Psoas muscle (tissue), 8 donors: ENCODE data around the gene LGALSL. TPM values are rescaled to one million over a fixed set of nuclear protein-coding genes. Genes with fewer than 3 reads are reported as not detected.

Source experiments
- ATAC-seq, 4 donors: fragments of 200-7000 bp; cut with Tn5 transposase; one replicate each; pipeline ENCODE4 v1.9.1; 2020; ENCODE audit warnings: moderate library complexity in 3 of 4, mild to moderate bottlenecking in 2 of 4
- DNase-seq, 2 donors: peaks; one replicate each; pipeline ENCODE4 v3.0.0-alpha.2; 2020
- H3K27ac ChIP-seq: fragments of 200-600 bp; one replicate; pipeline ENCODE4 v1.8.0; 2022
- H3K27me3 ChIP-seq, 3 donors: fragments of 200-600 bp in 1 of 3; one replicate each; pipeline versions ENCODE4 v1.6.1 to v1.8.0; 2013 to 2022; ENCODE audit warnings: low read length in 2 of 3, mild to moderate bottlenecking in 2 of 3, moderate library complexity in 1 of 3; ENCODE audit not compliant: insufficient read depth in 3 of 3
- H3K36me3 ChIP-seq, 2 donors: fragments of 200-600 bp in 1 of 2; one replicate each; pipeline versions ENCODE4 v1.6.1 to v1.8.0; 2013 to 2022; ENCODE audit warnings: low read depth in 1 of 2, mild to moderate bottlenecking in 1 of 2, moderate library complexity in 1 of 2; ENCODE audit not compliant: insufficient read depth in 1 of 2
- H3K4me1 ChIP-seq: fragments of 200-600 bp; one replicate; pipeline ENCODE4 v1.8.0; 2022
- H3K4me3 ChIP-seq: fragments of 200-600 bp; one replicate; pipeline ENCODE4 v1.8.0; 2022; ENCODE audit warnings: mild to moderate bottlenecking
- H3K9me3 ChIP-seq: fragments of 200-600 bp; one replicate; pipeline ENCODE4 v1.8.0; 2022
- CTCF ChIP-seq: fragments of 200-600 bp; IDR thresholded peaks from one replicate; pipeline ENCODE4 v1.8.0; 2022; ENCODE audit warnings: antibody characterized with exemption
- WGBS, 3 donors: extraction: QIAGEN DNeasy Blood & Tissue Kit; methylation state at CpG; one replicate each; pipeline versions ENCODE4 v1.1.6 to v1.1.7; 2013; 5-methylcytosine and 5-hydroxymethylcytosine counted together
- intact Hi-C, 2 donors: fragments of 100-400 bp; cut with DNase I; formaldehyde crosslinking; loops; one replicate each; pipeline versions ENCODE4 v1.11.0 to v1.14.2; 2022
- polyA plus RNA-seq, 3 donors: library from polyadenylated mRNA; stranded (reverse); fragments of 200-250 nt; gene quantifications; one replicate each; pipeline ENCODE4 v1.2.3, GENCODE V29; 2013
- total RNA-seq, 4 donors: library from RNA; stranded (reverse); fragmentation: NEBNext Ultra II Directional in 2 of 4; extraction: Animal tissue kit (Norgen Biotek cat#: 25700) in 2 of 4; gene quantifications; one replicate each; pipeline versions ENCODE4 v1.2.1 to v1.2.4, GENCODE V29; 2021 to 2023
- donor health status: healthy with polysubstance abuse.
- donor health status: DM: no; HTN: no; CAD: no; lungs with moderate emphysema.
- donor health status: Bipolar disorder and iron deficiency.
- donor health status: healthy.
- donor health status: DM: yes; HTN: yes; CAD: no.
- donor health status: DM: no; HTN: no; CAD: no.
- donor health status: DM: no; HTN: no; CAD: no.
- donor health status: DM: yes; HTN: yes; CAD: no.

The LGALSL gene
- total and polyA plus RNA-seq, 7 donors = 3.6 to 30.9 (median 11.4) TPM

- Histone ChIP-seq H3K27me3 (no peaks in the 10 kb centered on the region), H3K27ac (no peak overlapping the region), H3K4me3 (no peak overlapping the region), H3K36me3 (no peaks in the 10 kb centered on the region), H3K4me1 (peaks cover 8% of the 10 kb centered on the region), H3K9me3 (no peaks in the 10 kb centered on the region)
- 78 to 83% (median 80%) methylated on average over 3 of the region's 3 CpGs for WGBS, 3 donors
- TF ChIP-seq CTCF = no peak
- no peak for DNase-seq
- no peak for ATAC-seq
- intact Hi-C loops = loop anchor here in 1 of 2 donors (10.0 kb wide), 1 partner anchor 437 kb away; no protein-coding TSS in a partner anchor
Measured at GRCh38 chr2:64492272-64492671, 38.3 kb downstream of the LGALSL start.

GRCh38 chr2:64492821-64493220 lies 38.9 kb downstream of the LGALSL start:
- Histone ChIP-seq H3K27me3 (no peaks in the 10 kb centered on the region), H3K4me3 (no peak overlapping the region), H3K9me3 (no peaks in the 10 kb centered on the region), H3K4me1 (peaks cover 8% of the 10 kb centered on the region), H3K27ac (no peak overlapping the region), H3K36me3 (no peaks in the 10 kb centered on the region)
- intact Hi-C loops = loop anchor here in 1 of 2 donors (10.0 kb wide), 1 partner anchor 438 kb away; no protein-coding TSS in a partner anchor
- WGBS, 3 donors = 75 to 88% (median 78%) methylated on average over 3 of the region's 3 CpGs
- no peak for TF ChIP-seq CTCF
- no peak for DNase-seq
- ATAC-seq = no peak

DNA sequence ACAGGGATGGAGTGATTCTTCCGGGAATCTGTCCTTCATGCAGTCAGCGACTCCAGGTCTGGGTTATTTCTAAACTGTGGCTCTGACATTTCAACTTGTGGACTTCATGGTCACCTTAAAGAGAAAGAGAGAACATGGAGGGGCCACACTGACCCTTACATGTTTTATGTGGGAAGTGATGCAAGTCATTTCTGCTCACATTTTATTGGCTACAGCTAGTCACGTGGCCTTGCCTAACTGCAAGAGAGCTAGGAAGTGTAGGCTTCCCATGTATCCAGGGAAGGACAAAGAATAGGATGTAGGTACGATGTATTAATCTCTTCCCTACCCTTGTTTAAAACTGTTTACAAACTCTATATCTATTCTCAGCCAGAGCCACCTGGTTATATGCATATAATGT lies 39.8 kb downstream of the LGALSL start:
- Histone ChIP-seq H3K4me3 (no peak overlapping the region), H3K9me3 (no peaks in the 10 kb centered on the region), H3K4me1 (peaks cover 3% of the 10 kb centered on the region), H3K27me3 (no peaks in the 10 kb centered on the region), H3K36me3 (no peaks in the 10 kb centered on the region), H3K27ac (no peak overlapping the region)
- no peak for TF ChIP-seq CTCF
- DNase-seq (no peak), ATAC-seq (no peak)
- intact Hi-C loops = loop anchor here in 1 of 2 donors (10.0 kb wide), 1 partner anchor 439 kb away; no protein-coding TSS in a partner anchor
- WGBS, 3 donors = 84 to 90% (median 90%) methylated on average over 4 of the region's 4 CpGs

DNA sequence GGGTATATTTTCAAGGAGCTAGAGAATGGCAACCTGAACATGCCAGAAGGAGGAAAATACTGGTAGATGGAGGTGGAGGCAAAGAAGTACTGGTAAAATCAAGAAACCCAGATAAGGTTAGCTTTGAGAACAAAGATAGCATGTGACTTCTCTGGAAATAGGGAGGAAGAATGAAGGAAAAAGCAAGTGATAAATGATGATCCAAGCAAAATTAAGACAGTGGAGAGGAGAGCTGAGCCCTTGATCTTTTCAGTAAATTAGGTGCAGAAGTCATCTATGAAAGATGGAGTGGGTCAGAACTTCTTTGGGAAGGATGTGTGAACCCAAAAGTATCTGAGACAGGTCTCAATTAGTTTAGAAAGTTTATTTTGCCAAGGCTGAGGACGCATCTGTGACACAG lies 44.5 kb downstream of the LGALSL start:
- no peaks in the 10 kb centered on the region for H3K4me1 ChIP-seq
- H3K4me3 ChIP-seq = no peak overlapping the region
- DNase-seq (no peak), ATAC-seq (no peak)
- no peaks in the 10 kb centered on the region for H3K27me3 ChIP-seq
- H3K9me3 ChIP-seq = no peaks in the 10 kb centered on the region
- H3K36me3 ChIP-seq = no peaks in the 10 kb centered on the region
- WGBS, 3 donors = 82 to 94% (median 91%) methylated on average over 1 of the region's 1 CpG
- H3K27ac ChIP-seq = no peak overlapping the region
- intact Hi-C loops = loop anchor here in 1 of 2 donors (10.0 kb wide), 1 partner anchor 444 kb away; no protein-coding TSS in a partner anchor
- no peak for TF ChIP-seq CTCF

DNA sequence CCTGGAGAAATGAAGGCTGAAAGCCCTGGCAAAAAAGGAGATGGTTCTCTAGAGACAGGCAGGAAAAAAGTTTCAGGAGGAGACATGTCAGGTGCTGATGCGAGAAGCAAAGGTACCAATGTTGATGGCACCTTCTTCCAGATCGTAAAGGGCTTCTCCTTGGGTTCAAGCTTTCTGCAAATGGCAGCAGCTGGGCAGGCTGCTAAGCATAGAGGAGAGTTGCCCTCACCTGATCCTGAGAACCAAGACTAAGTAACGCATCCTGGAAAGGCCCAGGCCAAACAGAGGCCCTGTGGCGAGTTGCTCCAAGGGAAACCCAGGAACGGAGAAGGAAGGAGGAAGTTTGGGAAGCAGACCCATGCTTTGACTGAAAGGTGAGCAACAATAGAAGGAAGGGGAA lies 46.6 kb downstream of the LGALSL start:
- no peak for ATAC-seq
- Histone ChIP-seq H3K36me3 (no peaks in the 10 kb centered on the region), H3K27ac (no peak overlapping the region), H3K4me3 (no peak overlapping the region), H3K9me3 (no peaks in the 10 kb centered on the region), H3K27me3 (no peaks in the 10 kb centered on the region), H3K4me1 (no peaks in the 10 kb centered on the region)
- no peak for TF ChIP-seq CTCF
- no peak for DNase-seq
- intact Hi-C loops = no loop called here
- WGBS, 3 donors = 85 to 93% (median 86%) methylated on average over 5 of the region's 5 CpGs
